Measurements from ENCODE around the gene PHF21A.

DNA sequence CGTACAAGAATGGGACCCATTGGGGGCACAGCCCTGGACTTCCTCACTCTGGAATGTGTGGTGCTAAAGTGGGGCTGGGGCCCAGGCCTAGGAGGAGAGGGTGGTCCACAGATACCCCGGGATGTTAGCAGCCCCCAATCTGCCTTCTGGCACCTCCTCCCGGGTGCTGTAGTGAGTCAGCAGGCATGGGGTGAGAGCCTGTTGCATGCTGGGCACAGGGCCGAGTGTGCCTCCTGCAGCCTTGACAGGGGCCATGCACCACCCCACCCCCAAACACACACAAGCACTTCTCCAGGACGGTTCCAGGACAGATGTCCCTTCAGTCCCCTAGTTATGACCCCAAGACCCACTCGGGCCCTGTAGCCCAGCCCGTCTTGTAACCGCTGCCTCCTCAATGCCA lies 23.5 kb upstream of the PHF21A start:
- no peak for TF ChIP-seq POLR2A (IDR thresholded peaks at IDR 0.05)
- TF ChIP-seq, protein P1, sequence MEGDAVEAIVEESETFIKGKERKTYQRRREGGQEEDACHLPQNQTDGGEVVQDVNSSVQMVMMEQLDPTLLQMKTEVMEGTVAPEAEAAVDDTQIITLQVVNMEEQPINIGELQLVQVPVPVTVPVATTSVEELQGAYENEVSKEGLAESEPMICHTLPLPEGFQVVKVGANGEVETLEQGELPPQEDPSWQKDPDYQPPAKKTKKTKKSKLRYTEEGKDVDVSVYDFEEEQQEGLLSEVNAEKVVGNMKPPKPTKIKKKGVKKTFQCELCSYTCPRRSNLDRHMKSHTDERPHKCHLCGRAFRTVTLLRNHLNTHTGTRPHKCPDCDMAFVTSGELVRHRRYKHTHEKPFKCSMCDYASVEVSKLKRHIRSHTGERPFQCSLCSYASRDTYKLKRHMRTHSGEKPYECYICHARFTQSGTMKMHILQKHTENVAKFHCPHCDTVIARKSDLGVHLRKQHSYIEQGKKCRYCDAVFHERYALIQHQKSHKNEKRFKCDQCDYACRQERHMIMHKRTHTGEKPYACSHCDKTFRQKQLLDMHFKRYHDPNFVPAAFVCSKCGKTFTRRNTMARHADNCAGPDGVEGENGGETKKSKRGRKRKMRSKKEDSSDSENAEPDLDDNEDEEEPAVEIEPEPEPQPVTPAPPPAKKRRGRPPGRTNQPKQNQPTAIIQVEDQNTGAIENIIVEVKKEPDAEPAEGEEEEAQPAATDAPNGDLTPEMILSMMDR (IDR thresholded peaks at IDR 0.05) = no peak
- TF ChIP-seq EP300 (IDR thresholded peaks at IDR 0.05) = no peak
